Activated CD8-positive, alpha-beta memory T cell treated with anti-CD3 and anti-CD28 coated beads for 36 hours (primary cell): ENCODE results near the gene LGI2. TPM values are rescaled to one million over a fixed set of nuclear protein-coding genes. Genes with fewer than 3 reads are reported as not detected.
"Not testable (repeated sequence)": the region's sequence is repeated elsewhere in the genome, so short reads cannot be mapped to it uniquely, and the experiment has no call there.

ENCODE experiments used
- CTCF ChIA-PET: fragments of 350-600 bp; sonication (Branson Sonifier 250); formaldehyde crosslinking; loops from one replicate; lab custom pipeline; 2021; ENCODE audit warnings: antibody characterized with exemption; lab: Charles Lee
- POLR2A ChIA-PET: fragments of 350-600 bp; sonication (Branson Sonifier 250); formaldehyde crosslinking; loops from one replicate; lab custom pipeline; 2021; ENCODE audit warnings: antibody characterized with exemption; lab: Charles Lee
- total RNA-seq, 2 experiments: library from RNA; stranded (reverse); gene quantifications; one replicate each; pipeline ENCODE4 v1.2.3, GENCODE V29; 2021

The LGI2 gene
- total RNA-seq, result not detected

GRCh38 chr4:25030277-25031076, at the start of gene LGI2:
Gene LGI2, minus strand, starts transcription at chr4:25030946. Its CDS starts 253 bp downstream, at chr4:25030693.
- ChIA-PET POLR2A (no interaction called here), CTCF (no interaction called here)

GRCh38 chr4:25078523-25078922, 47.8 kb upstream of the LGI2 start:
- CTCF ChIA-PET, result no interaction called here
- POLR2A ChIA-PET, result no interaction called here

GRCh38 chr4:25076625-25077398, 46.1 kb upstream of the LGI2 start:
- CTCF ChIA-PET, result no interaction called here
- POLR2A ChIA-PET, result no interaction called here

GRCh38 chr4:25075851-25076250, 45.1 kb upstream of the LGI2 start:
- CTCF ChIA-PET, result no interaction called here
- POLR2A ChIA-PET, result no interaction called here

GRCh38 chr4:25075129-25075528, 44.4 kb upstream of the LGI2 start:
- POLR2A ChIA-PET, result no interaction called here
- CTCF ChIA-PET, result no interaction called here

GRCh38 chr4:25070545-25070944, 39.8 kb upstream of the LGI2 start:
- POLR2A ChIA-PET, result no interaction called here
- CTCF ChIA-PET, result no interaction called here

- CTCF ChIA-PET, result no interaction called here
- POLR2A ChIA-PET, result no interaction called here
These were observed 38.3 kb upstream of the LGI2 start for GRCh38 chr4:25069014-25069413.

- POLR2A ChIA-PET, result no interaction called here
These were observed 37.6 kb upstream of the LGI2 start for GRCh38 chr4:25068386-25068785.

GRCh38 chr4:25065932-25066590, 35.3 kb upstream of the LGI2 start:
- POLR2A ChIA-PET, result no interaction called here
- CTCF ChIA-PET, result no interaction called here

More at GRCh38 chr4:25068386-25068785, 37.6 kb upstream of the LGI2 start:
- CTCF ChIA-PET, result no interaction called here

GRCh38 chr4:25065431-25065858, 34.7 kb upstream of the LGI2 start:
- ChIA-PET CTCF (no interaction called here), POLR2A (no interaction called here)

- CTCF ChIA-PET, POLR2A ChIA-PET: not testable (repeated sequence)
These were observed 33.7 kb upstream of the LGI2 start for GRCh38 chr4:25064447-25064846.

- POLR2A ChIA-PET, result no interaction called here
- CTCF ChIA-PET, result no interaction called here
These were observed 32.4 kb upstream of the LGI2 start for GRCh38 chr4:25063116-25063515.

GRCh38 chr4:25062098-25062497, 31.4 kb upstream of the LGI2 start:
- POLR2A ChIA-PET, result no interaction called here
- CTCF ChIA-PET, result no interaction called here

- POLR2A ChIA-PET, result no interaction called here
These were observed 30.9 kb upstream of the LGI2 start for GRCh38 chr4:25061602-25062001.

GRCh38 chr4:25060963-25061340, 30.2 kb upstream of the LGI2 start:
- ChIA-PET POLR2A (no interaction called here), CTCF (no interaction called here)

More at GRCh38 chr4:25061602-25062001, 30.9 kb upstream of the LGI2 start:
- CTCF ChIA-PET, result no interaction called here

GRCh38 chr4:25060241-25060962, 29.7 kb upstream of the LGI2 start:
- CTCF ChIA-PET, result no interaction called here

GRCh38 chr4:25059791-25060190, 29.0 kb upstream of the LGI2 start:
- POLR2A ChIA-PET, result no interaction called here
- CTCF ChIA-PET, result no interaction called here

More at GRCh38 chr4:25060241-25060962, 29.7 kb upstream of the LGI2 start:
- POLR2A ChIA-PET, result no interaction called here

- ChIA-PET POLR2A (no interaction called here), CTCF (no interaction called here)
These were observed 28.1 kb upstream of the LGI2 start for GRCh38 chr4:25058796-25059195.

- CTCF ChIA-PET, result no interaction called here
- POLR2A ChIA-PET, result no interaction called here
These were observed 26.6 kb upstream of the LGI2 start for GRCh38 chr4:25057299-25057698.

- POLR2A ChIA-PET, CTCF ChIA-PET: not testable (repeated sequence)
These were observed 21.3 kb upstream of the LGI2 start for GRCh38 chr4:25052037-25052436.
